Uterus (tissue), 4 donors: ENCODE measurements around the gene BTG2. TPM values are rescaled to one million over a fixed set of nuclear protein-coding genes. Genes with fewer than 3 reads are reported as not detected.

ENCODE experiments used
- DNase-seq, 2 donors: peaks; one replicate each; pipeline ENCODE4 v3.0.0-alpha.2; 2019 to 2020
- H3K27ac ChIP-seq, 2 donors: fragments of 200-600 bp; sonication (generic); 1 replicate in 1 of 2; 2 replicates in 1 of 2; pipeline ENCODE4 v1.5.1; 2016 to 2018
- H3K27me3 ChIP-seq, 2 donors: fragments of 200-600 bp; sonication (generic); one replicate each; pipeline ENCODE4 v1.5.1; 2018 to 2019; ENCODE audit warnings: control low read depth in 1 of 2
- H3K36me3 ChIP-seq, 2 donors: fragments of 200-600 bp; sonication (generic); one replicate each; pipeline ENCODE4 v1.5.1; 2019; ENCODE audit warnings: control low read depth in 1 of 2
- H3K4me1 ChIP-seq, 2 donors: fragments of 200-600 bp; sonication (generic); one replicate each; pipeline ENCODE4 v1.5.1; 2018 to 2019; ENCODE audit warnings: control low read depth in 1 of 2
- H3K4me3 ChIP-seq, 2 donors: fragments of 200-600 bp; sonication (generic); 1 replicate in 1 of 2; 2 replicates in 1 of 2; pipeline ENCODE4 v1.5.1; 2018 to 2019; ENCODE audit warnings: mild to moderate bottlenecking in 1 of 2
- H3K9me3 ChIP-seq, 2 donors: fragments of 200-600 bp; sonication (generic); one replicate each; pipeline ENCODE4 v1.5.1; 2019; ENCODE audit warnings: control low read depth in 1 of 2
- CTCF ChIP-seq, 4 experiments: fragments of 200-600 bp in 2 of 4; fragments of 450-650 bp in 2 of 4; sonication (generic) in 2 of 4; IDR thresholded peaks; one replicate each; pipeline ENCODE4 v1.5.1; 2016 to 2019; ENCODE audit warnings: antibody characterized with exemption in 4 of 4, mild to moderate bottlenecking in 2 of 4, moderate library complexity in 1 of 4
- POLR2A ChIP-seq, 2 donors: fragments of 450-650 bp; IDR thresholded peaks; one replicate each; pipeline ENCODE4 v1.6.1; 2016; ENCODE audit warnings: antibody characterized with exemption in 2 of 2, mild to moderate bottlenecking in 1 of 2, moderate library complexity in 1 of 2
- intact Hi-C: fragments of 100-400 bp; cut with DNase I; formaldehyde crosslinking; loops from one replicate; pipeline ENCODE4 v1.15.1; 2023; ENCODE audit warnings: low total_unique reads
- total RNA-seq, 4 donors: library from RNA; depleted of rRNA in 3 of 4; stranded (reverse); fragments of >200 nt in 3 of 4; gene quantifications; one replicate each; pipeline versions ENCODE4 v1.1.0 to v1.2.4, GENCODE V29; 2014 to 2023
- donor health status: DM: yes; HTN: yes; CAD: no.

The BTG2 gene
- total RNA-seq, 4 donors from 2014 or later: 14.6 to 95.9 (median 56.5) TPM

GRCh38 chr1:203322500-203323179, 17.3 kb downstream of the BTG2 start:
- DNase-seq: no peak
- Histone ChIP-seq H3K36me3 (no peaks in the 10 kb centered on the region), H3K9me3 (no peaks in the 10 kb centered on the region), H3K27ac (peak overlapping the region; percentile 77 to 87), H3K4me3 (no peak overlapping the region), H3K27me3 (no peaks in the 10 kb centered on the region), H3K4me1 (peaks cover 0 to 24% of the 10 kb centered on the region in 2 donors)
- no peak for TF ChIP-seq POLR2A (IDR thresholded peaks at IDR 0.05)
- no peak for TF ChIP-seq CTCF (IDR thresholded peaks at IDR 0.05)
- intact Hi-C loops: no loop called here

GRCh38 chr1:203323587-203323986, 18.3 kb downstream of the BTG2 start:
- Histone ChIP-seq H3K4me1 (peaks cover 0 to 24% of the 10 kb centered on the region in 2 donors), H3K9me3 (no peaks in the 10 kb centered on the region), H3K36me3 (no peaks in the 10 kb centered on the region), H3K27me3 (no peaks in the 10 kb centered on the region), H3K27ac (peak overlapping the region; percentile 20 to 87), H3K4me3 (no peak overlapping the region)
- DNase-seq: no peak
- TF ChIP-seq CTCF (IDR thresholded peaks at IDR 0.05): no peak
- no peak for TF ChIP-seq POLR2A (IDR thresholded peaks at IDR 0.05)
- intact Hi-C loops: no loop called here

DNA sequence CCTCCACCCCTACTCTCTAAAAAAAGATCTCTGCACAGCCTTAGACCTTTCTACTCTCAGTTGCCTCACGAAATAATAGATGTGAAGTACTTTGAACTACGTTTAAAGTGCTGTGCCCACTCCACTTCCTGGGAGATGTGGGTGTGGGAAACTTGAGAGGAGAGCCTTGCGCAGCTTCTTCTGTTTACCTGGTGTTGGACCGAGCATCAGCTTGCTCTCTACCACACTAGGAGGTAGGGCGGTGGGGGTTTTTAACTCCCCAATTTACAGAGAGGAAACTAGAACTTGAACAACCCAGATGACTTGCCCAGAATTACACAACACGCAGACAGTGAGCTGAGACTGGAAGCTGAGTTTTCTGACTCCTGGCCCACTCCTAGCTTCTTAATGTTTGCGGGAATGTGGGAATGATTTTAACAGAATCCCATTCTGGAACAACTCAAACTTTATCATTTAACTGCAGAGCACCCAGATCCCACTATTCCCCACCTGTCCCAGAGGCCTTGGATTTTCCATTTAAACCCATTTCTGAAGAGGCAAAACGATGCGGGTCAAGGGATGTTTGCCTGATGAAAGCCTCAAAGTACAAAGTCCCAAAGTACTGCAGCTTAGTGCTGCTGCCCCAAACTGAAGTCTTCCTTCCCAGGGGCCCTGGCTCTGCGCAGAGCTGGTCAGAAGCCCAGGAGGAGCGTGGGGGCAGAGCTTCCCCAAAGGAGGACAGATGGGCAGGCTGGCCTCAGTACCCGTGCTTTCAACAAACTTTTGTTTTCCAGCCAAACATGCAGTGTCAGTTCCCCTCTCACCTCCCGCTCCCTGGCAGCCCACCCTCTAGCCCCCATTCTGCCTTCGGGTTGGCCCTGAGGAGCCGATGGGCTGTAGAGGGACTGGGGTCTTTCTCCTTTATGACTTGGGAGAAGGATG, 19.0 kb downstream of the BTG2 start:
- Histone ChIP-seq H3K27me3 (no peaks in the 10 kb centered on the region), H3K9me3 (no peaks in the 10 kb centered on the region), H3K36me3 (no peaks in the 10 kb centered on the region), H3K4me1 (peaks cover 0 to 24% of the 10 kb centered on the region in 2 donors), H3K27ac (peak overlapping the region; percentile 20 to 87), H3K4me3 (no peak overlapping the region)
- no peak for DNase-seq
- TF ChIP-seq CTCF (IDR thresholded peaks at IDR 0.05) (no peak), POLR2A (IDR thresholded peaks at IDR 0.05) (no peak)
- intact Hi-C loops: no loop called here

DNA sequence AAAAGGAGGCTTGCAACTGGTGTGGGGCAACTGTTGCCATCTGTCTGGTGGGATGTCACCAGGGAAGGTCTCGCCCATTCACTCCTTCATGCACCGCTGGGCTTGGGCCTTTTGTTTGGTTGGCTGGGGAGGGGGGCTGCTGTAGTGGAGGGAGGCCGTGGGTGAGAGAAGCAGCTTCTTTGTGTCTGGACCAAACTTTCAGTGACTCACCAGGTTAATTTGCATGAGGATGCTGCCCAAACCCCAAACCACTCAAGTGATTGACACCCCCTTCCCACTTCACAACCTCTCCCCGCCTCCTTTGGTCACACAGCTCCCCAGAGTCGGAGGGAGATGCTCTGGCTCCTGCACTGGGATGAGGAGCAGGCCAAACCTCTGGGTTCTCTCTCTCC, 19.7 kb downstream of the BTG2 start:
- Histone ChIP-seq H3K4me3 (no peak overlapping the region), H3K27ac (peak overlapping the region in 1 of 2 donors; percentile 87), H3K36me3 (no peaks in the 10 kb centered on the region), H3K9me3 (no peaks in the 10 kb centered on the region), H3K27me3 (no peaks in the 10 kb centered on the region), H3K4me1 (peaks cover 0 to 24% of the 10 kb centered on the region in 2 donors)
- TF ChIP-seq CTCF (IDR thresholded peaks at IDR 0.05) (no peak), POLR2A (IDR thresholded peaks at IDR 0.05) (no peak)
- no peak for DNase-seq
- intact Hi-C loops: no loop called here
